HG03095 (cell line): ENCODE data around the gene ASB2.

Source experiments
- ATAC-seq: cut with Tn5 transposase; IDR thresholded peaks from one replicate; pipeline ENCODE4 v1.9.1; 2021; ENCODE audit warnings: moderate library complexity; ENCODE audit not compliant: unreplicated experiment

ASB2 gene

DNA sequence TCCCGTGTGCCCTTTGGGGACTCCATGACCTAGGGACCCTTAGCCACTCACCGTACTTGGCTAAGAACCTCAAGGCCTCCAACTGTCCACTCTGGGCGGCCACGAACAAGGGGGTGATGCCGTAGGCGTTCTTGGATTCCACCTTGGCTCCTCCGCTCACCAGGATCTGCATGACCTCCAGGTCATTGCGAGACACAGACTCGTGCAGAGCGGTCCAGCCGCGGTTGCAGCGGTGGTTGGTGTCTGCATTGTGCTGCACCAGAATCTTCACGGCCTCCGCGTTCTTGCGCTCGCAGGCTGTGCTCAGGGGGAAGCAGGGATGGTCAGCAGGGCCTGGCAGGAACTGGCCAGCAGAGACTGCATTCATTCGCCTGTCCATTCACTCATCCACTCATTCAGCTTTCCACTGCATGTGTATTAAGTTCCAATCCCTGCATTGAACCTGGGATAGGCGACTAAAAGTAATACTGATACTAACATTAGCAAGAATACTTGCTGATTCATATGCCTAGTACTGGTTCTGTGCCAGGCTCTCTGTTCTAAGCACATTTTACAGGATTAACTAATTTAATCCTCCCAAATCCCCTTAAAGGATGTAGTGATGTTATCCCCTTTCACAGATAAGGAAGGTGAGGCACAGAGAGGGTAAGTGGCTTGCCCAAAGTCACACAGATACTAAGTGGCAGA, 25.3 kb downstream of the ASB2 start:
- ATAC-seq, result no peak

DNA sequence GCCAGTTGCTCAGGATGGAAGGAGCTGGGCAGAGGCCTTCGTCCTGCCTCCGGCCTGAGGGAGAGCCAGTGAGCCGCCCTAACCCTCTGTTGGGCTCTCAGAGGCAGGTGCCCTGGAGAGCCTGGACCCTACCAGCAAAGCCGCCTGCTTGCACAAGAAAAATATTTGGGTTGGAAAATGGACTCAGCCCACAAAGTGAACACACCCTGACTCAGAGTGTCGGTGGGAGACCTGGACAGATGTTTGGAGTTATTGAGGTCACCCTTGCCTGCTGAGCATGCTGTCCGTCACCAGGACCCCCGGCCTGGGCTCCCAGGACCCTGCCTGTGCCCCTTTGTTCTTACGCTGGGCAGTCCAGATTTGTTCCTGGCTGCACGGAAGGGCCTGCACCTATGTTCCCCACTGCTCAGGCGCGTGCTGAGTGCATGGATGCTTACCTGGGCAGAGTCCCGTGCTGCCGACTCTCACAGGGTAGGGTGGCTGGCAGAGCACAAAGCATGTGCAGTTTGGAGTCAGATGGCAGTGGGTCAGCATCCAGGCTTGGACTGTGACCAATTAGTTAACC, 26.8 kb downstream of the ASB2 start:
- no peak for ATAC-seq

DNA sequence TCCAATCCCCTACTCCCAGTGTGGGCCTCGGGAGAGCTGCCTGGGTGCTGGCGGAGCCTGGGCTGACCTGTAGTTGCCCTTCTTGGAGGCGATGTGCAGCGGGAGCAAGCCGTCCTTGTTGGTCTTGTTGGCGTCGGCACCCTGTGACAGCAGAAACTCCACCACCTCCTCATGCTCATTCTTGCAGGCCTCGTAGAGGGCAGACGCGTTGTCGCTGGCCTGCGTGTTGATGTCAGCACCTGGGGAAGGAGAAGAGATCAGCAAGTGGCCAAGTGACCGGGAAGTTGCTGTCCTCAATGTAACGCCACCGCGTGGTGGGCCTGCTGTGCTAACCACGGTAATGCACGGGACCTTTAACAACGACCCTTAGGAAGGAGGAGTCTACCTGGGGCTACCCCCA, 29.1 kb downstream of the ASB2 start:
- no peak for ATAC-seq

DNA sequence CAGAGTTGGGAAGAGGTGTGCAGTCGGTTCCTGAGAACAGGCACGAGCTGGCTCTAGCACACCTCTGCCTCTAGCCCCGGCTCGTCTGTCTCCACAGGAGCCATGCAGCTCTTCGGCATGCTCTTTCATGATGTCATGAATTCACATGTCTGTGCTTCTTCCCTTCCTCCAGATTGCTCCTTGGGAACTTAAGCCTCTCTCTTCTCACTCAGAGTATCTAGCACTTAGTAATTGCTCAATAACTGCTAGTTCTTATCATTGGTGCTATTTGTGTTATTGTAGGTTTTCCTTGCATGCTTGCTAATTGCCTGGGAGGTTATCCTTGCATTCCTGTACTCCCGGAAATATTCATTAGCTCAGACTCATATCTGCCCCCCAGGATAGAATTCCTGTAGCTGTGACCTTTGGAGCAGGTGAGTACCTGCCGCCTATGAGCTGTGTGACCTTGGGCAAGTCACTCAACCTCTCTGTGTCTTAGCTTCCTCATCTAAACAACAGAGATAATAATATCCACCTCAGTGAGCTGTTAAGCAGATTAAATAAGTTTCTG, 29.8 kb downstream of the ASB2 start:
- no peak for ATAC-seq

DNA sequence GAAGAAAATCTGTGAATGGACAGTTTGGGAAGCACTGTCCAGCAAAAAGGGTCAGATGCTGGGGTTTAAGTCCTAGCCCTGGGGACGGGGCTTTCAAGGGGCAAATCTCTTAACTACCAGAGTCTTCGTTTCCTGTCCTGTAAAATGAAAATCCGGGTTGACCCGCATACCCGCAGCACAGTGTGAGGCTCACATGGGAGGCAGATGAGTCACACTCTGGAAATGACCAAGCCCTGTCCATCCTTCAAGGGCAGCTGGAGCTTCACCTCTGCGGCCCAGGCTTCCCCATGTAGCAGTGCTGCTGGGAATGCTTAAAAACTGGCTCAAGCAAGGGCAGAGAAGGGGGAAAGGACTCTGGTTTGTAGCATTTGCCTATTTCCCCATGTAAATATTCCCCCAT, 30.3 kb downstream of the ASB2 start:
- no peak for ATAC-seq

DNA sequence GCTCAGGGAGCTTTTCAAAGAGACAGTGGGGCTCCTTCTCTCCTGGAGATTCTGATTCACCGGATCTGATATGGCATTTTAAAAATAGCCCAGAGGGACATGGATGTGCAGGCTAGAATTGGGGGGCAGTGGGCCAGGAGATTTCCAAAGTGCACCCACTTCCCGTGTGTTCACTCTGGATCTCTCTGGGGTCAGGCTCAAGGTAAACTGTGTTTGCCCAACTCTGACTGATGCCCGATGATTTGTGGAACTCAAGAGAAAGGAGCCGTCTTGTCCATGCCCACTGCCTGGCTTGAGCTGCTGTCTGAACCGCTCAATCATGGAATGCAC, 31.3 kb downstream of the ASB2 start:
- no peak for ATAC-seq

DNA sequence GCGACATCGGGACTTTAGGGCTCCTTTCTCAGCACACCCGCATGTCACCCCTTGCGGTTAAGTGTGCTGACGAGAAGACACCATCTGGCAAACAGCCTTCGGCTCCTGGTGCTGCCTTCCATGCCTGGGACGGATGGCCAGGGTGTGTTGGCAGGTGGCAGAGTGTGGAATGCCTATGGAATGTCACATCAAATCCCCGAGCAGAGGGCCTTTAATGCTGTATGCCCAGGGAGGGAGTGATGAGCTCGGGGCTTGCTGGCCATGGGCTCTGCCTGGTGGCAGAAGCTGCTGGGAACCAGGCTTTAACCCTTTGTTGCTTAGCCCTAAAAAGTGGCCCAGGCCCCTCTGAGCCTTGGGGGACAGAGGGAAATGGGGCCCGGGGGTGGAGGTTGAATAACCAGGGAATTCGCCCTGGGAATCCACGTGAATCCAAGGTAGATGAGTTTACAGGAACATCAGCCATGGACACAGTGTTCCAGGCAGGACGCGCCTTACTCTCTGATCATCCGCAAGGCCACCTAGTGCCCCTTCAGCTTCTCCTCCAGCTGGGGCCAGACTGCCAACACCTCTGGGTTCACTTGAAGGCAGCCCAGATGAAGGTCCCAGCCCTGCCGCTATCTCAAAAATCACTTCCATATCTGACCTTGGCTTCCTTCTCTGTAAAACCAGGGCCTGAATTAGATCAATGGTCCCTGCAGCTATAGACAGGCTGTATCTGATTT, 31.9 kb downstream of the ASB2 start:
- ATAC-seq, result no peak

DNA sequence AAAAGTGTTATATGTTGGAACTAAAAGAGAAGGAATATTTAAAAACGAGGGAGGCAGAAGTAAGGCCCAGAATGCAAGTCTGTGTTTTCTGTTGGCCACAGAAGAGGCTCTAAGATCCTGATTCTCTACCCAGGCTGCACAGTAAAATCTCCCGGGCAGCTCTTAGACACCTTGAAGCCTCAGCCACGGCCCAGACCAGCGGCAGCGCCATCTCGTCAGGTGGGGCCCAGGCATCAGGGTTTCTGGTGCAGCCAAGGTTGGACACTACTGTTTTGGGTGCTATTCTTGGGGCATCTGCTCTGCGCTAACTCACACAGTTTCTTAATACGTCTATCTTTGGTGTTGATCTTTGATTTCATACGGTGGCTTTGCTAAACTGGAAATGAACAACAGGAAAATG, 32.4 kb downstream of the ASB2 start:
- no peak for ATAC-seq

DNA sequence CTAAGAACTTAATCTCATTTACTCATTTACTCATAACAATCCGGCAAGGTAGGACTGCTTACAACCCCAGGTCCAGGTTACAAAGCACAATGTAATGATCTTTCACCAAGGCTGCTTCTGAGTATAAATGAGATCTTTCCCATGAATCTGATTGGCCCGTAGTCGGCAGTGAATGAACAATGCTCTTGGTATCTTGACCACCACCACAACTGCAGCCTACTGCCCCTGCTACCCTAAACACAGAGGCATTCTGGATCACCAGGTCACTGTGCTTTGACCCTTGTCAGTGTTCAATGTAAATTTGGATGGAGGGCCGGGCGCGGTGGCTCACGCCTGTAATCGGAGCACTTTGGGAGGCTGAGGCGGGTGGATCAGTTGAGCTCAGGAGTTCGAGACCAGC, 33.3 kb downstream of the ASB2 start:
- ATAC-seq, result no peak

DNA sequence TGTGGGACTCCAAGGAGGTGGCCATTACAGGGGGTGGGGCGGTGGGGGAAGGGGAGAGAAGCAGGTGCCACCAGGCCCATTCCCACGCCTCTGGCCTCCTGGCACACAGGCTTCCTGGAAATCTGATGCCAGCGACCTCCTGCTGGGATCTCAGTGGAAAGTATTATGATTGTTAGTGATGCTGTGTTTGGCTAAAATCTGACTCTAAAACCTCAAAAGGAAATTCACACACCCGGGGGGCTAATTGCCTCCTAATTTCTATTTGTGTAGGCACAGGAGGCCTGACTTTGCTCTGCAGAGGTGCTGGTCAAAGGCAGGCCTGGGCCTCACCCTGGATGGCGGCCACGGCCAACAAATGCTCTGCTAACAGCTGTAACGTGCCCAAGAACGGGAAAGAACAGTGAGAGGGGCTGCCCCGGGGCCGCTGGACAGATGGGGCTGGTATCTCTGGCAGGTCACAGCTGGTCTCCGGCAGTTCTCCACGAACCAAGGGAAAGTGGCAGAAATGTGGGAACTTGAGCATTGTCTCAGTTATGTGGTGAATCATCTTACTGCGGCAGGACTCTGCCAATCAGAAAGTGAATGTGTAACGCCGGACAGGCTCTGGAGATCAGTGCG, 35.0 kb downstream of the ASB2 start:
- no peak for ATAC-seq

DNA sequence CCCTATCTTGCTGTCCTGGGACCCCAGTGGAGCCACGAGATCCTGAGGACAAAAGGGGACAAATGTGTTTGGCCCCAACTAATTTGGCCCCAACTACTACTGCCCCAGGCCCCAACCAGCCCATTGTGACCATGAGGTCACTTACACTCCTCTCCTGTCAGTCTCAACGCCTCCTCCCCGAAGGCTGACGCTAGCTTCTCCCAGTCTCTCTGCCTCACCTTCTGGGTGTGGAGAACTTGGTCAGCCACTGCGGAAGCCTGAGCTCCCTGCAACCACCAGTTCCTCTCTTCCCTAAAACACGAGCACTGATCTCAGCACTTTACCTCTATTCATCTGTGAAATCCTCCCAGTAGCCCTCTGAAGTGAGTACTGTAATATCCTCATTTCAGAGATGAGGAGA, 35.9 kb downstream of the ASB2 start:
- no peak for ATAC-seq

DNA sequence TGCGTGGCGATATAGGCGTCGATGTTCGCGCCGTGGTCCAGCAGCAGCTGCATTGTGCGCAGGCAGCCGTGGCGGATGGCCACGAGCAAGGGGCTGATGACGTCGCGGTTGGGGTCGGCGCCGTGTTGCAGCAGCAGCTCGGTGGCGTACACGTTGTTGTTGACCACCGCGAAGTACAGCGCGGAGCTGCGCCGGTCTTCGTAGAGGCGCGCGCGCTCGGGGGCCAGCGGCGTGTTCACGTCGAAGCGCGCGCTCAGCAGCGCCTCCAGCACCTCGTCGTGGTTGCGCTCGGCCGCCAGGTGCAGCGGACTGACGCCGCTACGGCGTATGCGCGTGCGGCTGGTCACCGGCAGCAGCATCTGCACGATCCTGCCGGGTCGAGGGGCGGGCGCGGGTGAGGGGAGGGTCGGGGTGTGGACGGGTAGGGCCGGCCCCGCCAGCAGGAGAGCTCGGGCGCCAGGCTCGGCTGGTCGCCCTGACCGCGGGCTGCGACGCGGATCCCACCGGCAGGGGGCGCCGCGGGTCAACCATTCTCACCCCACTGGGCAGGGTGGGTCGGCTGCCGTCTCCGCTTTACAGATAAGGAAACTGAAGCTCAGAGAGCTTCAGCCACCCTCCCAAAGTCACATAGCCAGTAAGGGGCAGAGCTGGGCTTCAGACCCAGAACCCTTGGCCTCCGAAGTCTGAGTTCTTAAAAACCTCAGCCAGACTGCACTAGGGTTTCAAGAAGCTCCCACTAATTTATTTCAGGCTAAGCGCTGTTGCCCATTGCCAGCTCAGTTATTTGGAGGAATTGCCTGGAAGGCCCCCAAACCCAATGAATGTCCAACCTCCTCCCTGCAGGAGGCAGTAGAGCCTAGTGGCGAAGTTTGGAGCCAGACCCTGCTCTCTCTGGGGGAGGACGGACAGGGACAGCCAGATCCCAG, 36.8 kb downstream of the ASB2 start:
- ATAC-seq, result peak; percentile 88

DNA sequence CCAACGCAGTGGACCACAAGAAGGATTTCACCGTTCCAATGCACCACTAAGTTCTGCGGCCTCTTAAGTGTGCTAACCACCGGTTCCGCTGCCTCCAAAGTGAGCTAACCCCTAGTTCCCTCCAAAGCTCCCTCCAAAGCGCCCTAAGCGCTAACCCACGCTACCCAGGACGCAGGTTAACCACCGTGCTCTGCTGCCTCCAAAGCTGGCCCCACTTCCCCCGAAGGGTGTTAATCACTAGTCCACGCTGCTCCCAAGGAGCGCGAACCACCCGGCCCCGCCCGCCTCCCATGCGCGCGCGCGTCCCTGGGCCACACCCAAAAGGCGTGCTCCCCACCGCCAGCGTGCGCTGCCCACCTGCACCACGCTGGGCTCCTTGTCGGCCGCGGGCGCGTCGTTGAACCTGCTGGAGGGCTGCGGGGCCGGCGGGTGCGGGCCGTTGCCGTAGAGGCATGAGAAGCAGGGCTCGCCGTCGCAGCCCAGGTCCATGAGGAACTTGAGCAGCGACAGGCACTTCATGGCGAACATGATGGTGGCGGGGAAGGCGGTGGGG, 37.5 kb downstream of the ASB2 start:
- no peak for ATAC-seq

DNA sequence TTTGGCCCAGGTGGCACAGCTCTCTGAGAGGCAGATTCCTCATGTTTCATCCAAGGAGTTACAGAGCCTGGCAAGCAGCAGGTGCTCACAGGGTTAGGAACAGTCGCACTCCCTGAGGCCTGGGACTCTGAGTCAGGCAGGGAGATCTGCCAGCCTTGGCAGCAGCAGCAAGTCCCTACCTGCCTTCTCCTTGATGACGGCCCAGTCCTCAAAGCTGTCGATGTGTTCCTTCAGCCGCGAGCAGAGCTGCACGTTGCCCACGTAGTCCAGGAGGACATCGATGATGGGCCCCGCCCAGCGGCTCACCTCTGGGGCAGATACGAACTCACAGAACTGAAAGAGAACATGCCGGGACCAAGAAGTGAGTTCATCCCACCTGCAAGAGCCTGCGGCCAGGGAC, 38.9 kb downstream of the ASB2 start:
- no peak for ATAC-seq

DNA sequence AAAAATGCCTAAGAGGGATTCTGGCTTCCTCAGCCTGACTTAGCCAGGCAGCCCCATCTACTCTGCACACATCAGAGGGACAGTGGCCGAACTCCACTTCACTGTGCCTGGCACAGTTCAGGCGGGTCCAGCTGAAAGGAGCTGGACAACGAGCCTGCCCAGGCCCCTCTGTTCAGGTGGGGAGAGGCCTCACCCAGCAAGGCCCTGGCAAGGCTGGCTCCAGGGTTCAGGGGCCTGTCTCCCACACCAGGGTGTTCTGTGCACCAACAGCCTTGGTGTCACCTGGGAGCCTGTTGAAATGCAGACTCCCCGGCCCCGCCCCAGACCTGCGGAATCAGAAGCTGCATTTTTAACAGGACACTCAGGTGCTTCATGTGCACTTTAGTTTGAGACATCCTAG, 39.4 kb downstream of the ASB2 start:
- no peak for ATAC-seq

DNA sequence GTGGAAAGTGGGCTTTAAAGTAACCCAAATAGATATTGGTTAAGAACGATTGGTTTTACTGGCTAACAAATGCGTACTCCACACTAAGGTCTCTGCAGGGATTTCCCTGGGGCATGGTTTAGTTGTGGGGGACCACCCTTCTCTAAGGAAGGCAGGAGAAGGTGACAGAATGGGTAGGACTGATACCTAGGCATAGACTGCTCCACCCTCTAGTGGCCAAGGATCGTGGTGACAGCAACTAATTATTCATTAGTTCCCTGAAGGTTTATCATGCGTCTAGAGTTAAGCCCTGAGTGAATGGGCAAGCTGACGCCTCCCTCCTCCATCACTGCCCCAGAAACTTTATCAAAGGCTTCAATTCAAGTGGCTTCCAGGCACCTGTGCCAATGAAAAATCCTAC, 40.1 kb downstream of the ASB2 start:
- ATAC-seq, result no peak

DNA sequence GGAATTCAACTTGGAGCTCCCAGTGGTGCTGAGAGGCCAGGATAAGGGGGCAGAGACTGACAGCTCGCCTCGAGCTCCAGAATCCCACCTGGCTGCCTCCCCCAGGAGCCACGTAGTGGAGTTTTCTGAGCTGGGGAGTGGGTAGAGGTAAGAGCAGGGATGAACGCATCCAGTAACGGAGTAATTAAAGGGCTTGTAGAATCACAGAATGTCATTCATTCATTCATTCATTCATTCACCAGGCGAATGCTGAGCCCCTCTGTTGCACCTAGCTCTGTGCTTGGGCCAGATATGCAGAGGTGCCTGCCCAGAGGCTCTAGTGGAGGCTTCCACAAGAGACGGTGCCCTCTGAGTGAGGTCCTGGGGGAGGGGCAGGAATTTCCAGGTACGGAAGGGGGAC, 41.2 kb downstream of the ASB2 start:
- ATAC-seq, result no peak

DNA sequence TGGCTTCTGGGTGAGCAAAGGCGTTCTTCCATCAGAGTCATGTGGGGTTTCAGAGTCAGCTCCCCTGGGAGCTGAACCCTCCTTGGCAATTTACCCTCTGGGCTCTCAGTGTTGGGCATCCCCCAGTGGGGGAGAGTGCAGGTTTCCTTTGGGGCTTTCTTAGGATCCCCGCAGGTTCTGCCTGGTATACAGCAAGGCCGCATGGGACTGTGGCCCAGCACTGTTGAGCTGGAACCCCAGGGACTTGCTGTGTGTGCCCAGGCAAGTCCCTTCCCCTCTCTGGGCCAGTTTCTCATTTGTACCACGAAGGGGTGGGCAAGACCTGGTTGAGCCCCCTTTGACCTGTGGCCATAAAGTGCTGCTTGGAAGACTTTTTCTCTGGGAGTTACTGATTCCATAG, 43.7 kb downstream of the ASB2 start:
- no peak for ATAC-seq

DNA sequence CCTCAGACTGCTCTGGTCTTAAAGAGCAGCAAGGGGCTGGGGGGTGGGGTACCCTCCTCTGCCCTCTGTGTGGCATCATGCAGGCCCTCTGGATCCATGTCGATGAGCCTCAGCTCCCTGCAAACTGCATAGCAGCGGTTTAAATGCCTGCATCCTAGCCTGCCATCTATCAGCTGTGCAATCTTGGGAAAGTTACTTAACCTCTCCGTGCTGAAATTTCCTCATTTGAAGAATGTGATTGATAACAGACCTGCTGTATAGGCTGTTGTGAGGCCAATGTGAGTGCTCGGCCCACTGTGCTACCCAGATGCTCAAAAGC, 45.4 kb downstream of the ASB2 start:
- ATAC-seq, result no peak

DNA sequence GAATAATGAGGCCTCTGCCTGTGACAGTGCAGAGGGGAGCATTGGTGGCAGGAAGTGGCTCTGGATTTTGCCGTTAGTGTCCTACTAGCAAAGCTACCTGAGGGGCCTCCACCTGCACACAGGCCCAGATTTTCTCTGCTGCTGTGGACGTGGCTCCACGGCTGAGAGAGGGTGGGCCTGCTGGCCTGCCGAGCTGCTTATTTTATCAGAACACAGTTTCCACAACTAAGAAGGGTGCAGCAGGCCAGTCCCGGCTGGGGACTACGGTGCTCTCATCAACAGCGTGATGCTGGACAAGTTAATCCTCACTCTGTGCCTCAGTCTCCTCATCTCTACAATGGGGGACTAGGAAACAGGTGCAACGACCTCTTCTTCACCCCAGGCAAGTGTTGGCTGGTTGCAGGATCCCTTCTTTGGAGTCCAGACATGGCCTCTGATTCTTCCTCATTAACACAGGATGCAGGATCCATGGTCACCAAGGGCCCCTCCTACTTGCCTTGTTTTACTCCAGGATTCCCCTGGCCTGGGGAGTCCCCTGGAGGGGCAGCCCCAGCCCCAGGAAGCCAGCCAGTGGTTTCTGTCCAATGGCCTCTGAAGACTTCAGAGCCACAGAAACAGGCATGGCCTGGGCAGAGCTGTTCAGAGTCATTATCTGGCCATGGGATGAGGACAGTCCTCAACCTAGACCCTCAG, 45.9 kb downstream of the ASB2 start:
- no peak for ATAC-seq
